GM12878 (cell line): Measurements from ENCODE around the gene CP. TPM values are rescaled to one million over a fixed set of nuclear protein-coding genes. Genes with fewer than 3 reads are reported as not detected.

Source experiments
- ATAC-seq: fragments of 200-7000 bp; cut with Tn5 transposase; 3 replicates; pipeline ENCODE4 v1.9.1; 2020; ENCODE audit warnings: mild to moderate bottlenecking, moderate library complexity
- BruUV-seq: library from RNA; stranded (reverse); fragments of 400-500 nt; replicated peaks from 2 replicates; lab custom pipeline; 2021; lab: Mats Ljungman, UMichigan
- CTCF ChIA-PET: fragments of 300-600 bp; sonication (Branson Sonifier 250); formaldehyde crosslinking; extraction: SDS; loops from one replicate; lab custom pipeline; 2021; ENCODE audit warnings: inconsistent platforms; lab: Yijun Ruan, JAX
- POLR2A ChIA-PET: fragments of 350-600 bp; formaldehyde crosslinking; extraction: SDS; loops from one replicate; lab custom pipeline; 2021; ENCODE audit warnings: inconsistent platforms; lab: Charles Lee
- RAD21 ChIA-PET: fragments of 300-600 bp; sonication (Branson Sonifier 250); formaldehyde crosslinking; loops from one replicate; lab custom pipeline; 2023; ENCODE audit warnings: antibody characterized with exemption; ENCODE audit not compliant: unreplicated experiment; lab: Charles Lee
- SMC1A ChIA-PET: fragments of 300-600 bp; sonication (Branson Sonifier 250); formaldehyde crosslinking; loops from one replicate; lab custom pipeline; 2023; ENCODE audit not compliant: unreplicated experiment, uncharacterized antibody; lab: Charles Lee
- DNase-seq: peaks from one replicate; pipeline ENCODE4 v3.0.0-alpha.2; 2011; ENCODE audit warnings: low read depth, low spot score
- FAIRE-seq: peaks from 3 replicates; lab custom pipeline; 2011; peaks lifted over from hg19 to GRCh38; lab: Jason Lieb, UNC
- H2AFZ ChIP-seq: 2 replicates; pipeline ENCODE4 v1.6.0; 2011; ENCODE audit warnings: low read depth, low read length, control low read depth; ENCODE audit not compliant: control insufficient read depth
- H3K27ac ChIP-seq: 2 replicates; pipeline ENCODE4 v1.5.1; 2011; ENCODE audit warnings: control low read depth; ENCODE audit not compliant: control insufficient read depth, insufficient read depth
- H3K27me3 ChIP-seq, 2 experiments: replicated peaks in 1 of 2; 2 replicates each; pipeline versions ENCODE4 v1.6.0 to v1.6.1; 2011; ENCODE audit warnings: low read length in 1 of 2; ENCODE audit not compliant: control insufficient read depth in 2 of 2, insufficient read depth in 2 of 2
- H3K36me3 ChIP-seq, 2 experiments: 2 replicates each; pipeline ENCODE4 v1.5.1; 2011; ENCODE audit warnings: low read length in 1 of 2; ENCODE audit not compliant: control insufficient read depth in 2 of 2, insufficient read depth in 2 of 2
- H3K4me1 ChIP-seq: 2 replicates; pipeline ENCODE4 v1.6.1; 2011; ENCODE audit warnings: mild to moderate bottlenecking, low read length, moderate library complexity, mixed read lengths; ENCODE audit not compliant: control insufficient read depth, insufficient read depth
- H3K4me2 ChIP-seq: 2 replicates; pipeline ENCODE4 v1.6.0; 2011; ENCODE audit warnings: control low read depth; ENCODE audit not compliant: control insufficient read depth, insufficient read depth
- H3K4me3 ChIP-seq: fragments of 200-600 bp; sonication (generic); 2 replicates; pipeline ENCODE4 v1.5.1; 2016
- H3K79me2 ChIP-seq: 2 replicates; pipeline ENCODE4 v1.6.0; 2011; ENCODE audit warnings: low read length; ENCODE audit not compliant: control insufficient read depth, insufficient read depth
- H3K9ac ChIP-seq: 2 replicates; pipeline ENCODE4 v1.8.0; 2011; ENCODE audit warnings: low read length, control low read depth, mixed read lengths; ENCODE audit not compliant: control insufficient read depth, insufficient read depth
- H3K9me3 ChIP-seq: replicated peaks from 3 replicates; pipeline ENCODE4 v1.5.1; 2011; ENCODE audit warnings: mild to moderate bottlenecking, low read length; ENCODE audit not compliant: control insufficient read depth, insufficient read depth
- H4K20me1 ChIP-seq: 2 replicates; pipeline ENCODE4 v1.6.0; 2011; ENCODE audit not compliant: control insufficient read depth, insufficient read depth
- ATF3 ChIP-seq: IDR thresholded peaks from 2 replicates; pipeline ENCODE4 v1.6.1; 2011; ENCODE audit warnings: low read depth, mild to moderate bottlenecking, low read length, moderate library complexity, borderline replicate concordance; ENCODE audit errors: extremely low read depth
- CBFB ChIP-seq: IDR thresholded peaks from 2 replicates; pipeline ENCODE4 v1.6.1; 2016; ENCODE audit warnings: antibody characterized with exemption, low read depth
- CBX5 ChIP-seq: sonication (generic); IDR thresholded peaks from 2 replicates; pipeline ENCODE4 v1.6.1; 2016; ENCODE audit warnings: low read depth, moderate library complexity, mild to moderate bottlenecking, inconsistent platforms
- DPF2 ChIP-seq: fragments of 450-650 bp; IDR thresholded peaks from 2 replicates; pipeline ENCODE4 v1.6.1; 2017; ENCODE audit warnings: mild to moderate bottlenecking
- EP300 ChIP-seq, 2 experiments: fragments of 150-350 bp in 1 of 2; IDR thresholded peaks; 2 replicates each; pipeline ENCODE4 v1.6.1; 2011 to 2012; ENCODE audit warnings: low read depth in 2 of 2, low read length in 2 of 2, borderline replicate concordance in 1 of 2, improper control_type of control experiment in 1 of 2, inconsistent platforms in 1 of 2; ENCODE audit not compliant: control insufficient read depth in 1 of 2
- ESRRA ChIP-seq: IDR thresholded peaks from 2 replicates; pipeline ENCODE4 v1.6.1; 2012; ENCODE audit warnings: mild to moderate bottlenecking, low read length, improper control_type of control experiment
- FOXM1 ChIP-seq: IDR thresholded peaks from 2 replicates; pipeline ENCODE4 v1.6.1; 2012; ENCODE audit warnings: low read depth, mild to moderate bottlenecking, inconsistent platforms, low read length, moderate library complexity
- GABPA ChIP-seq: IDR thresholded peaks from 2 replicates; pipeline ENCODE4 v1.6.1; 2014; ENCODE audit warnings: antibody characterized with exemption, low read depth, mild to moderate bottlenecking, inconsistent platforms
- HCFC1 ChIP-seq: fragments of 150-350 bp; IDR thresholded peaks from 2 replicates; pipeline ENCODE4 v1.6.1; 2014; ENCODE audit warnings: low read length
- MTA2 ChIP-seq: fragments of 450-650 bp; IDR thresholded peaks from 2 replicates; pipeline ENCODE4 v1.6.1; 2016; ENCODE audit warnings: low read depth, mild to moderate bottlenecking, moderate library complexity
- MTA3 ChIP-seq: IDR thresholded peaks from 2 replicates; pipeline ENCODE4 v1.6.1; 2012; ENCODE audit warnings: low read length, inconsistent platforms, borderline replicate concordance
- PAX8 ChIP-seq: fragments of 450-650 bp; IDR thresholded peaks from 2 replicates; pipeline ENCODE4 v1.6.1; 2017; ENCODE audit warnings: mild to moderate bottlenecking, moderate library complexity
- RCOR1 ChIP-seq: conservative IDR thresholded peaks from 2 replicates; pipeline ENCODE4 v1.6.1; 2012; ENCODE audit warnings: low read depth, low read length, improper control_type of control experiment
- TARDBP ChIP-seq: IDR thresholded peaks from 2 replicates; pipeline ENCODE4 v1.6.1; 2016; ENCODE audit warnings: borderline replicate concordance
- ZBTB4 ChIP-seq: fragments of 450-650 bp; formaldehyde crosslinking; IDR thresholded peaks from 2 replicates; pipeline ENCODE4 v1.4.0; 2022; ENCODE audit warnings: mild to moderate bottlenecking, moderate library complexity
- WGBS: methylation state at CpG from one replicate; pipeline ENCODE4 v1.1.6; 2016; ENCODE audit warnings: low lambda C conversion rate; ENCODE audit not compliant: insufficient replicate concordance, insufficient coverage; ENCODE audit errors: missing lambda C conversion rate; 5-methylcytosine and 5-hydroxymethylcytosine counted together
- in situ Hi-C: fragments of 300-500 bp; cut with MboI; formaldehyde crosslinking; loops from 9 replicates; pipeline ENCODE4 v1.14.3; 2018; ENCODE audit warnings: mixed read lengths
- intact Hi-C: fragments of 100-400 bp; cut with micrococcal nuclease; formaldehyde crosslinking; loops from one replicate; pipeline ENCODE4 v1.14.2; 2022; ENCODE audit not compliant: unreplicated experiment
- polyA plus RNA-seq, 11 experiments: library from polyadenylated mRNA; depleted of rRNA in 4 of 11; unstranded in 6 of 11; stranded (reverse) in 5 of 11; fragments of >200 nt; fragmentation: Nextera tagmentation in 4 of 11; fragmentation: Illumina TruSeq in 1 of 11; extraction: Ambion mirVana in 4 of 11; extraction: Trizol in 1 of 11; gene quantifications; 1 replicate in 1 of 11; 2 replicates in 10 of 11; pipeline versions ENCODE4 v1.2.1 to v1.2.3, GENCODE V29; 2011 to 2016; ENCODE audit warnings: inconsistent platforms in 2 of 11, missing spikeins in 2 of 11, low read depth in 1 of 11
- total RNA-seq, 4 experiments: library from RNA; depleted of rRNA in 3 of 4; stranded (reverse); fragments of >200 nt in 3 of 4; fragmentation: Illumina TruSeq in 1 of 4; extraction: Trizol in 1 of 4; gene quantifications; 2 replicates each; pipeline versions ENCODE4 v1.2.1 to v1.2.3, GENCODE V29; 2013 to 2021

CP gene
- total and polyA plus RNA-seq, 10 of the 15 experiments (the other 5 are each of a cell fraction or from before 2014, with no cell fraction given): 0.14 to 1.2 (median 0.30) TPM; not detected in 6

DNA sequence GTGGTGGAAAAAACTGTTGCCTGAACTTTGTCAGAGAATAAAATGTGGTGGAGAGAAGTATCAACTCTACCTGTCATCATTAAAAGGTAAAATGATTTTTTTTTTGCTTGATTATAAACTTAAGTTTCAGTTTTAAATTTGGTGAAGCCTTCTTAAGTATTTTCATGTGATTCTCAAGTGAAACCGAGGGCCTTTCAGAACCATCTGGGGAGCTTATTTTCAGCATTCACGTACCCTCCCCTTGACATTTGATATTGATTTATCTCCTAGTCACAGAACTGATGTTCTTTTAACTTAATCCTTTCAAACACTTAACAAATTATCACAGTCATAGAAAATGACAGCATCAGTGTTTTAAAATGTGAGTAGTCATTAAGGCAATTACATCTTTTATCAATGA is 53.7 kb downstream of the CP start:
- no peak for TF ChIP-seq HCFC1
- TF ChIP-seq TARDBP: no peak
- no peak for TF ChIP-seq GABPA
- TF ChIP-seq EP300 (IDR thresholded peaks at IDR 0.05; ENCODE audit: borderline replicate concordance in 1 of 2, control insufficient read depth in 1 of 2, low read depth in 2 of 2, low read length in 2 of 2): no peak
- TF ChIP-seq PAX8: no peak
- TF ChIP-seq FOXM1: no peak
- TF ChIP-seq CBFB: no peak
- TF ChIP-seq DPF2: no peak
- TF ChIP-seq MTA2: no peak
- no peak for TF ChIP-seq MTA3
- no peak for TF ChIP-seq ATF3
- TF ChIP-seq CBX5: no peak
- TF ChIP-seq ZBTB4 (CRISPR knock-in tag): no peak
- no peak for TF ChIP-seq RCOR1
- no peak for TF ChIP-seq ESRRA
- TF ChIP-seq, all 136 proteins: peak for 0
- Histone ChIP-seq H3K36me3 (peaks cover 1 to 6% of the 10 kb centered on the region in 2 experiments; a peak in 3 of 4 replicates), H3K4me1 (no peaks in the 10 kb centered on the region), H3K27ac (no peak overlapping the region), H3K79me2 (no peaks in the 10 kb centered on the region), H4K20me1 (no peaks in the 10 kb centered on the region), H2AFZ (no peak overlapping the region), H3K4me2 (no peak overlapping the region), H3K4me3 (no peak overlapping the region), H3K27me3 (no peaks in the 10 kb centered on the region), H3K9ac (no peak overlapping the region), H3K9me3 (no peaks in the 10 kb centered on the region)
- BruUV-seq: no TSS peak
- no peak for FAIRE-seq
- ChIA-PET SMC1A (no interaction called here), RAD21 (no interaction called here), CTCF (interaction anchor here (1.3 kb wide), 1 partner anchor 12 kb away, joined by 3 read pairs; no protein-coding TSS in a partner anchor), POLR2A (no interaction called here)
- no peak for ATAC-seq
- in situ Hi-C loops: no loop called here
- WGBS: 100% methylated on average over 2 of the region's 2 CpGs
- intact Hi-C loops: no loop called here
- DNase-seq: no peak
